ENCODE results near the gene HDHD5.

HDHD5 gene

DNA sequence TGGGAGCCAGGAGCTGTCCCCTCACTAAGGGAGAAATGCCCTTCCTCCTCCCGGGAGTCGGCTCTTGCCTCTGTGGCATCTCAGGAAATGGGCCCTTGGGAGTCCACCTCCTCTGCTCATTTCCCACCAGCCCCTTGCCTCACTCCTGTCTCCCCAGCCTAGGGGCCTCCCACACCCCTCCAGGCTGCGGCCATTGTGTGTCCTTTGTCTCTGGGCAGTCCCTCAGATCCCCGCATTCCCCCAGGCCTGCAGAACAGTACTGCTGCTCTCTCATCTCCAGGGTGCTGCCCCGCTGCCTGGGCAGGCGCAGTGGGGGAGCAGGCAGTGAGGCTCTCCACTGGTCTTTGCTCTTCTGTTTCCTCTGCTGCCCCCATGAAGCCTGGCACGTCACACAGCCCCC is 35.1 kb upstream of the HDHD5 start:
- TF ChIP-seq, protein P1, sequence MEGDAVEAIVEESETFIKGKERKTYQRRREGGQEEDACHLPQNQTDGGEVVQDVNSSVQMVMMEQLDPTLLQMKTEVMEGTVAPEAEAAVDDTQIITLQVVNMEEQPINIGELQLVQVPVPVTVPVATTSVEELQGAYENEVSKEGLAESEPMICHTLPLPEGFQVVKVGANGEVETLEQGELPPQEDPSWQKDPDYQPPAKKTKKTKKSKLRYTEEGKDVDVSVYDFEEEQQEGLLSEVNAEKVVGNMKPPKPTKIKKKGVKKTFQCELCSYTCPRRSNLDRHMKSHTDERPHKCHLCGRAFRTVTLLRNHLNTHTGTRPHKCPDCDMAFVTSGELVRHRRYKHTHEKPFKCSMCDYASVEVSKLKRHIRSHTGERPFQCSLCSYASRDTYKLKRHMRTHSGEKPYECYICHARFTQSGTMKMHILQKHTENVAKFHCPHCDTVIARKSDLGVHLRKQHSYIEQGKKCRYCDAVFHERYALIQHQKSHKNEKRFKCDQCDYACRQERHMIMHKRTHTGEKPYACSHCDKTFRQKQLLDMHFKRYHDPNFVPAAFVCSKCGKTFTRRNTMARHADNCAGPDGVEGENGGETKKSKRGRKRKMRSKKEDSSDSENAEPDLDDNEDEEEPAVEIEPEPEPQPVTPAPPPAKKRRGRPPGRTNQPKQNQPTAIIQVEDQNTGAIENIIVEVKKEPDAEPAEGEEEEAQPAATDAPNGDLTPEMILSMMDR (IDR thresholded peaks at IDR 0.05; ENCODE audit: extremely low read depth, insufficient read depth, missing control alignments) = no peak
- DNase-seq (ENCODE audit: low spot score) = no peak
- in situ Hi-C loops (cut with MboI; ENCODE audit: low pct_unique_long_range_greater_than_20kb, low sequenced_read_pairs, unreplicated experiment) = loop anchor here (25.0 kb wide), 1 partner anchor 293 kb away; no protein-coding TSS in a partner anchor

DNA sequence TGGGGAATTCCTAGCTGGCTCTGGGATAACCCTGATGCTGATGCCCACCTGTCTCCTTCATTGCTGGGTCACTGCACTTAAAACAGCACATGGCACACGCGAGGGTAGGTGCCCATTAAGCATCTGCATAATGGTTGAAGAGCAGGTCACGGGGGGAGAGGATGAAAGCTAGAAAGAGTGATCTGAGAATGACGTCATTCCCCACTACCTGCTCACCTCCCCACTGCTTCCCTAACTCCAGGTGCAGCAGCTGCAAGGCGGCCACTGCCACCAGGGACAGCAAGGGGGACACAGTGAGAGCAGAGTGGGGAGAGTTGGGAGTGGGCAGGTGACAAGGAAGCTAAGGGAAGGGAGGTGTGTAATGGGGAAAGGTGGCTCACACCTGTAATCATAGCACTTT is 33.1 kb upstream of the HDHD5 start:
- in situ Hi-C loops (cut with MboI; ENCODE audit: low pct_unique_long_range_greater_than_20kb, low sequenced_read_pairs, unreplicated experiment) = loop anchor here (25.0 kb wide), 1 partner anchor 295 kb away; no protein-coding TSS in a partner anchor
- TF ChIP-seq, protein P1 (IDR thresholded peaks at IDR 0.05; ENCODE audit: extremely low read depth, insufficient read depth, missing control alignments) = no peak
- DNase-seq (ENCODE audit: low spot score) = no peak

DNA sequence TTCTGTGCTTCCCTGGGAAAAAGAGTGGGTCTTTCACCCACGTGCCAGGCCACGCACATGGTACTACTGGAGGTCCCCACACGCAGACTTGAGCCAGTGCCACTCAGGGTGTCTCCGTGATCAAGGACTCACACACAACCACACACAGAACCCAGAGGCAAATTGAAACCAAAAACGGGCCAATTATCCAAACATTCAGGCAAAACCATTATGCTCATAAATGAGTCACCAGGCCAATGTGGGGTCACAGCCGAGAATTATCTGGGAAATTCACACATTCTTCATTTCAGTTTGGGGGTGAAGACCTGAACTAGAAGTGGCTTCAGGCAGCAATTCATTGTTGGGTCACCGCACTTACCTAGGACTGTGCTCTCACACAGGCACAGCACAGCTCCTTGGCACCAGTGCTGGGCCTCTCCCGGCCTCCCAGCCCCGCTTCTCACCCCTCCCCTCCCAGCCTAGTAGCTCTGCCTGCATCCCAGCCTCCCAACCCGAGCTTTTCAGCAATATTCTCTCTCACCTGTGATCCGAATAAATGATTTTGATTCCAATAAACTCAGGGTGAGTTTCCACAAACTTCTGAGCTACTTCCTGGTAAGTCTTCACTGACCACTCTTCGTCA is 32.2 kb upstream of the HDHD5 start:
- DNase-seq (ENCODE audit: low spot score) = no peak
- TF ChIP-seq, protein P1 (IDR thresholded peaks at IDR 0.05; ENCODE audit: extremely low read depth, insufficient read depth, missing control alignments) = no peak
- in situ Hi-C loops (cut with MboI; ENCODE audit: low pct_unique_long_range_greater_than_20kb, low sequenced_read_pairs, unreplicated experiment) = loop anchor here (25.0 kb wide), 1 partner anchor 296 kb away; no protein-coding TSS in a partner anchor

DNA sequence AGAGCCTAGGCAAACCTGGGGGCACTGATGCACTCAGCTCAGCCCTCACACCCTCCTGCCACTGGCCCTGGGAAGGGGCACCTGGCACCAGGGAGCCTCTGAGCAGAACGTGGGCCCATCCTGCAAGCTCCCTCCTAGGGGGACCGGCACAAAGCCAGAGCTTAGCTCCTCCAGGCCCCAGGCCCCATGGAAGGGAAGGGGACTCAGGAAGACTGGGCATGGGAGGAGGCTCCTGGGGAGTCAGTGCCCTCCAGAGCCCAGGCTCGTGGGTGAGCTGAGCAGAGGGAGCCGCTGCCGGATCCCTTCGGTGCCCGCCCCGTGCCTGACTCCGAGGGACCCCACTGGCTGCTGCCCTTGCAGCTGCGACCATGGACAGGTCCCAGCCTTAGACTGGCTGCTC is 31.6 kb upstream of the HDHD5 start:
- DNase-seq (ENCODE audit: low spot score) = no peak
- in situ Hi-C loops (cut with MboI; ENCODE audit: low pct_unique_long_range_greater_than_20kb, low sequenced_read_pairs, unreplicated experiment) = loop anchor here (25.0 kb wide), 1 partner anchor 297 kb away; no protein-coding TSS in a partner anchor
- TF ChIP-seq, protein P1 (IDR thresholded peaks at IDR 0.05; ENCODE audit: extremely low read depth, insufficient read depth, missing control alignments) = no peak

DNA sequence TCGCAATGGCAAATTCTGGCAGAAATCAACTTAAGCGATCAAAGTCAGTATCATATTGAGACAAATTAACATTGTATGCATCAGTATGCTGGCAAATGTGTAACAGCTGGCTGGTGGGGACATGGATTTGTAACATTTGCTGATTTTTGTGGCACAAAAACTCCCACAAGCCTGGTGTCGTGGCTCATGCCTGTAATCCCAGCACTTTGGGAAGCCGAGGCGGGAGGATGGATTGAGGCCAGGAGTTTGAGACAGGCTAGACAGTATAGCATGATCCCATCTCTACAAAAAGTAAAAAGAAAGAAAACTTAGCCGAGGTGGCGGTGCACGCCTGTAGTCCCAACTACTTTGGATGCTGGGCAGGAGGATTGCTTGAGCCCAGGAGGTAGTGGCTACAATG is 17.6 kb upstream of the HDHD5 start:
- DNase-seq (ENCODE audit: low spot score) = no peak
- in situ Hi-C loops (cut with MboI; ENCODE audit: low pct_unique_long_range_greater_than_20kb, low sequenced_read_pairs, unreplicated experiment) = loop anchor here (25.0 kb wide), 1 partner anchor 311 kb away; no protein-coding TSS in a partner anchor
- TF ChIP-seq, protein P1 (IDR thresholded peaks at IDR 0.05; ENCODE audit: extremely low read depth, insufficient read depth, missing control alignments) = no peak

DNA sequence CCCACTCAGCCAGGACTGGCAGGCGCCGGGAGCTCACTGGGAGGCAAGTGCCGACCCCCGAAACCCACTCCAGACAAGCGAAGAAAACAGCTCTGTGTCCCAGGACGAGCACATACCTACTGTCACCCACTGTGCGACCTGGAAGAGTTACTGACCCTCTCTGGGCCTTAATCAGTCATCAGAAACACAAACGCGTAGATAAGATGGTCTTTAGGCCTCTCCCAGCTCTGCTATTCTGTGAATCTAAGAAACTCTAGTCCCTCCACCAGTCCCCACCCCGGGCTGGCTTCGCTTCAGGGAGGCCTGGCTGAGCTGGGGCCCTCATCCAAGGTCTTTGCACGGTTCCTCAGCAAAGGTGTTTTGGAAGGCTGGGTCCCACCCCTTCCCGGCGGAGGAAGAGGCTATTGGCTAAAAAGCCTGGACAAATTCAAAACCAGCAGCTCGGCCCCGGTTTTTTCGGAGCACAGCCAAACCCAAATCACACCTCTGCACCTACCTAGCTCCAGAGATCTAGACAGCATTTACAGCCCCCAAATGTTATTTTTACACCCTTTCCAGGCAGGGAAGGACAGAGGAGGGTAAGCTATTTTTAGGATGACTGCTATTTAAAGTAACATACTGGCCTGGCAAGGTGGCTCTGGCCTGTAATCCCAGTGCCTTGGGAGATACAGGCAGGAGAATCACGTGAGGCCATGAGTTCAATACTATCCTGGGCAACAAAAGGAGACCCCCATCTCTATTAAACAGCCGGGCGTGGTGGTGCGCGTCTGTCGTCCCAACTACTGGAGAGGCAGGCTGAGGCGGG is 13.2 kb upstream of the HDHD5 start:
- in situ Hi-C loops (cut with MboI; ENCODE audit: low pct_unique_long_range_greater_than_20kb, low sequenced_read_pairs, unreplicated experiment) = no loop called here

More for the DNA sequence above, 13.2 kb upstream of the HDHD5 start:
- TF ChIP-seq, protein P1 (IDR thresholded peaks at IDR 0.05; ENCODE audit: extremely low read depth, insufficient read depth, missing control alignments) = no peak
- DNase-seq (ENCODE audit: low spot score) = no peak
